GM12878 (cell line): ENCODE measurements around the gene TRABD. TPM values are rescaled to one million over a fixed set of nuclear protein-coding genes. Genes with fewer than 3 reads are reported as not detected.

Experiments used
- ATAC-seq: fragments of 200-7000 bp; cut with Tn5 transposase; 3 replicates; pipeline ENCODE4 v1.9.1; 2020; ENCODE audit warnings: mild to moderate bottlenecking, moderate library complexity
- BruUV-seq: library from RNA; stranded (reverse); fragments of 400-500 nt; replicated peaks from 2 replicates; lab custom pipeline; 2021; lab: Mats Ljungman, UMichigan
- CTCF ChIA-PET: fragments of 300-600 bp; sonication (Branson Sonifier 250); formaldehyde crosslinking; extraction: SDS; loops from one replicate; lab custom pipeline; 2021; ENCODE audit warnings: inconsistent platforms; lab: Yijun Ruan, JAX
- POLR2A ChIA-PET: fragments of 350-600 bp; formaldehyde crosslinking; extraction: SDS; loops from one replicate; lab custom pipeline; 2021; ENCODE audit warnings: inconsistent platforms; lab: Charles Lee
- RAD21 ChIA-PET: fragments of 300-600 bp; sonication (Branson Sonifier 250); formaldehyde crosslinking; loops from one replicate; lab custom pipeline; 2023; ENCODE audit warnings: antibody characterized with exemption; ENCODE audit not compliant: unreplicated experiment; lab: Charles Lee
- SMC1A ChIA-PET: fragments of 300-600 bp; sonication (Branson Sonifier 250); formaldehyde crosslinking; loops from one replicate; lab custom pipeline; 2023; ENCODE audit not compliant: unreplicated experiment, uncharacterized antibody; lab: Charles Lee
- DNase-seq: peaks from one replicate; pipeline ENCODE4 v3.0.0-alpha.2; 2011; ENCODE audit warnings: low read depth, low spot score
- FAIRE-seq: peaks from 3 replicates; lab custom pipeline; 2011; peaks lifted over from hg19 to GRCh38; lab: Jason Lieb, UNC
- H2AFZ ChIP-seq: 2 replicates; pipeline ENCODE4 v1.6.0; 2011; ENCODE audit warnings: low read depth, low read length, control low read depth; ENCODE audit not compliant: control insufficient read depth
- H3K27ac ChIP-seq: 2 replicates; pipeline ENCODE4 v1.5.1; 2011; ENCODE audit warnings: control low read depth; ENCODE audit not compliant: control insufficient read depth, insufficient read depth
- H3K27me3 ChIP-seq, 2 experiments: replicated peaks in 1 of 2; 2 replicates each; pipeline versions ENCODE4 v1.6.0 to v1.6.1; 2011; ENCODE audit warnings: low read length in 1 of 2; ENCODE audit not compliant: control insufficient read depth in 2 of 2, insufficient read depth in 2 of 2
- H3K36me3 ChIP-seq, 2 experiments: 2 replicates each; pipeline ENCODE4 v1.5.1; 2011; ENCODE audit warnings: low read length in 1 of 2; ENCODE audit not compliant: control insufficient read depth in 2 of 2, insufficient read depth in 2 of 2
- H3K4me1 ChIP-seq: 2 replicates; pipeline ENCODE4 v1.6.1; 2011; ENCODE audit warnings: mild to moderate bottlenecking, low read length, moderate library complexity, mixed read lengths; ENCODE audit not compliant: control insufficient read depth, insufficient read depth
- H3K4me2 ChIP-seq: 2 replicates; pipeline ENCODE4 v1.6.0; 2011; ENCODE audit warnings: control low read depth; ENCODE audit not compliant: control insufficient read depth, insufficient read depth
- H3K4me3 ChIP-seq: fragments of 200-600 bp; sonication (generic); 2 replicates; pipeline ENCODE4 v1.5.1; 2016
- H3K79me2 ChIP-seq: 2 replicates; pipeline ENCODE4 v1.6.0; 2011; ENCODE audit warnings: low read length; ENCODE audit not compliant: control insufficient read depth, insufficient read depth
- H3K9ac ChIP-seq: 2 replicates; pipeline ENCODE4 v1.8.0; 2011; ENCODE audit warnings: low read length, control low read depth, mixed read lengths; ENCODE audit not compliant: control insufficient read depth, insufficient read depth
- H3K9me3 ChIP-seq: replicated peaks from 3 replicates; pipeline ENCODE4 v1.5.1; 2011; ENCODE audit warnings: mild to moderate bottlenecking, low read length; ENCODE audit not compliant: control insufficient read depth, insufficient read depth
- H4K20me1 ChIP-seq: 2 replicates; pipeline ENCODE4 v1.6.0; 2011; ENCODE audit not compliant: control insufficient read depth, insufficient read depth
- BACH1 ChIP-seq: fragments of 450-650 bp; IDR thresholded peaks from 2 replicates; pipeline ENCODE4 v1.6.1; 2017; ENCODE audit warnings: mild to moderate bottlenecking, borderline replicate concordance
- CHD2 ChIP-seq: IDR thresholded peaks from 2 replicates; pipeline ENCODE4 v1.6.1; 2011; ENCODE audit warnings: low read depth, low read length, improper control_type of control experiment, borderline replicate concordance
- FOXM1 ChIP-seq: IDR thresholded peaks from 2 replicates; pipeline ENCODE4 v1.6.1; 2012; ENCODE audit warnings: low read depth, mild to moderate bottlenecking, inconsistent platforms, low read length, moderate library complexity
- HDAC6 ChIP-seq: fragments of 200-600 bp; sonication (generic); IDR thresholded peaks from one replicate; pipeline ENCODE4 v1.8.0; 2017; ENCODE audit warnings: antibody characterized with exemption; ENCODE audit not compliant: unreplicated experiment
- IKZF1 ChIP-seq: fragments of 450-650 bp; conservative IDR thresholded peaks from 2 replicates; pipeline ENCODE4 v1.6.1; 2017; ENCODE audit warnings: antibody characterized with exemption, mild to moderate bottlenecking
- IKZF2 ChIP-seq, 2 experiments: fragments of 450-650 bp; IDR thresholded peaks; 2 replicates each; pipeline ENCODE4 v1.6.1; 2017; ENCODE audit warnings: mild to moderate bottlenecking in 2 of 2, moderate library complexity in 2 of 2
- MTA3 ChIP-seq: IDR thresholded peaks from 2 replicates; pipeline ENCODE4 v1.6.1; 2012; ENCODE audit warnings: low read length, inconsistent platforms, borderline replicate concordance
- PAX8 ChIP-seq: fragments of 450-650 bp; IDR thresholded peaks from 2 replicates; pipeline ENCODE4 v1.6.1; 2017; ENCODE audit warnings: mild to moderate bottlenecking, moderate library complexity
- POU2F2 ChIP-seq: IDR thresholded peaks from 3 replicates; pipeline ENCODE4 v1.6.1; 2011; ENCODE audit warnings: low read depth, mild to moderate bottlenecking, low read length, borderline replicate concordance
- RBBP5 ChIP-seq: fragments of 200-600 bp; sonication (generic); conservative IDR thresholded peaks from 2 replicates; pipeline ENCODE4 v1.6.1; 2016
- RFX5 ChIP-seq: IDR thresholded peaks from 2 replicates; pipeline ENCODE4 v1.6.1; 2011; ENCODE audit warnings: low read depth, low read length, improper control_type of control experiment
- SIX5 ChIP-seq: IDR thresholded peaks from 2 replicates; pipeline ENCODE4 v1.6.1; 2011; ENCODE audit warnings: mild to moderate bottlenecking, low read depth, low read length, moderate library complexity; ENCODE audit not compliant: severe bottlenecking
- SP1 ChIP-seq: IDR thresholded peaks from one replicate; pipeline ENCODE4 v1.6.1; 2011; ENCODE audit warnings: low read depth, low read length
- SREBF1 ChIP-seq: IDR thresholded peaks from 2 replicates; pipeline ENCODE4 v1.6.1; 2012; ENCODE audit warnings: mild to moderate bottlenecking, low read length
- SREBF2 ChIP-seq: IDR thresholded peaks from 2 replicates; pipeline ENCODE4 v1.6.1; 2012; ENCODE audit warnings: mild to moderate bottlenecking, low read length
- STAT3 ChIP-seq: IDR thresholded peaks from 2 replicates; pipeline ENCODE4 v1.6.1; 2011; ENCODE audit warnings: low read depth, low read length, improper control_type of control experiment
- TCF3 ChIP-seq: IDR thresholded peaks from 2 replicates; pipeline ENCODE4 v1.6.1; 2012; ENCODE audit warnings: low read depth, mild to moderate bottlenecking, low read length, borderline replicate concordance; ENCODE audit not compliant: insufficient read depth
- WGBS: methylation state at CpG from one replicate; pipeline ENCODE4 v1.1.6; 2016; ENCODE audit warnings: low lambda C conversion rate; ENCODE audit not compliant: insufficient replicate concordance, insufficient coverage; ENCODE audit errors: missing lambda C conversion rate; 5-methylcytosine and 5-hydroxymethylcytosine counted together
- in situ Hi-C: fragments of 300-500 bp; cut with MboI; formaldehyde crosslinking; loops from 9 replicates; pipeline ENCODE4 v1.14.3; 2018; ENCODE audit warnings: mixed read lengths
- intact Hi-C: fragments of 100-400 bp; cut with micrococcal nuclease; formaldehyde crosslinking; loops from one replicate; pipeline ENCODE4 v1.14.2; 2022; ENCODE audit not compliant: unreplicated experiment
- polyA plus RNA-seq, 11 experiments: library from polyadenylated mRNA; depleted of rRNA in 4 of 11; unstranded in 6 of 11; stranded (reverse) in 5 of 11; fragments of >200 nt; fragmentation: Nextera tagmentation in 4 of 11; fragmentation: Illumina TruSeq in 1 of 11; extraction: Ambion mirVana in 4 of 11; extraction: Trizol in 1 of 11; gene quantifications; 1 replicate in 1 of 11; 2 replicates in 10 of 11; pipeline versions ENCODE4 v1.2.1 to v1.2.3, GENCODE V29; 2011 to 2016; ENCODE audit warnings: inconsistent platforms in 2 of 11, missing spikeins in 2 of 11, low read depth in 1 of 11
- total RNA-seq, 4 experiments: library from RNA; depleted of rRNA in 3 of 4; stranded (reverse); fragments of >200 nt in 3 of 4; fragmentation: Illumina TruSeq in 1 of 4; extraction: Trizol in 1 of 4; gene quantifications; 2 replicates each; pipeline versions ENCODE4 v1.2.1 to v1.2.3, GENCODE V29; 2013 to 2021
- TF ChIP-seq, protein P1 (sequence below): IDR thresholded peaks from 2 replicates; pipeline ENCODE4 v1.6.1; 2012; ENCODE audit warnings: low read depth, low read length, improper control_type of control experiment
- TF ChIP-seq, protein P2 (sequence below): IDR thresholded peaks from 2 replicates; pipeline ENCODE4 v1.6.1; 2011; ENCODE audit warnings: borderline replicate concordance, low read depth, mild to moderate bottlenecking, moderate library complexity, mixed read lengths, low read length; ENCODE audit not compliant: insufficient read depth; ENCODE audit errors: extremely low read length
- TF ChIP-seq, protein P3 (sequence below): fragments of 450-650 bp; IDR thresholded peaks from 2 replicates; pipeline ENCODE4 v1.6.1; 2016; ENCODE audit warnings: mild to moderate bottlenecking, moderate library complexity, borderline replicate concordance

Gene TRABD
- total and polyA plus RNA-seq, 10 of the 15 experiments (the other 5 are each of a cell fraction or from before 2014, with no cell fraction given) = 0.43 to 116 (median 58.1) TPM

DNA sequence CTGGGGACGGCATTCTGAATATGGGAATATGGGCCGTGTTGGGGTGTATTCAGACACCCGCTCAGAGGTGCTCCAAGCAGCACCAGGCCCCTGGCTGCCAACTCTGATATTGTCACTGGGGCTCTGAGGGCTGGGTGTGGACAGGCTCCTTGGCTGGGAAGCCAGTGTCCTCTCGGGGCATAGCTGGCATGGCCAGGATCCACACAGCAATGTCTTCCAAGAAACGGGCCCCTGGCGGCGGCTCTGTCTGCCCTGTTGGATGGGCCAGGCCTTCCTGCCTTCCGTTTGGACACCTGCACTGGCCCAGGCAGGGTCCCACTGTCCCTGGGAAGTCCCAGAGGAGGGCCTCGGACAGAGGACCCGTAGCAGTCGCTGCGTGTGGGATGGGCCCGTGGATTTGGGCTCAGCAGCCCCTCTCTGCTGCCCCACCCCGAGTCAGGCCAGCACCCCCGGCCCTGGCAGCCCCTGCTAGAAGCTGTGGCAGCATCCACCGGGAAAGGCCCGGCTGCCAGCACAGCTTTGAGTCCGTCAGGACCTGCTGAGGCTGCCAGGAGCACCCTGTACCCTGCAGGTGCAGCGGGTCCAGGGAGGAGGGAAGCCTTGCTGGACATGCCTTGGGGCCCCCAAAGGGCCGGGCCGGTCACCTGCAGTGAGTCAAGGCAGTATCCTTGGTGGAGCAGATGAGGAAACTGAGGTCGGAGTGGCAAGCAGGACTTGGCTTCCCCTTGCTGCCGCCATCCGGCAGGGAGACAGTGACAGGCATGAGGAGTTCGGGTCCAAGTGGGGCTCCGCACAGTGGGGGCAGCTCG is 11.1 kb upstream of the TRABD start:
- ChIA-PET RAD21 (no interaction called here), POLR2A (no interaction called here), SMC1A (no interaction called here), CTCF (no interaction called here)
- H3K36me3 ChIP-seq = no peaks in the 10 kb centered on the region
- H3K9me3 ChIP-seq = no peaks in the 10 kb centered on the region
- no peaks in the 10 kb centered on the region for H4K20me1 ChIP-seq
- intact Hi-C loops (no loop called here), in situ Hi-C loops (no loop called here)
- no peak overlapping the region for H3K27ac ChIP-seq
- FAIRE-seq (no peak), ATAC-seq (peak; percentile 13; the same call in 1 of the 3 replicates), DNase-seq (no peak)
- BruUV-seq = no TSS peak
- H3K4me2 ChIP-seq = no peak overlapping the region
- TF ChIP-seq MTA3 (no peak), SIX5 (no peak), RBBP5 (no peak), TCF3 (no peak), POU2F2 (no peak), CHD2 (no peak), IKZF2 (IDR thresholded peaks at IDR 0.05) (no peak), SREBF2 (no peak), IKZF1 (no peak), STAT3 (no peak), RFX5 (no peak), SREBF1 (no peak), FOXM1 (no peak), SP1 (no peak), HDAC6 (no peak), PAX8 (no peak), BACH1 (no peak)
- TF ChIP-seq, protein P1, sequence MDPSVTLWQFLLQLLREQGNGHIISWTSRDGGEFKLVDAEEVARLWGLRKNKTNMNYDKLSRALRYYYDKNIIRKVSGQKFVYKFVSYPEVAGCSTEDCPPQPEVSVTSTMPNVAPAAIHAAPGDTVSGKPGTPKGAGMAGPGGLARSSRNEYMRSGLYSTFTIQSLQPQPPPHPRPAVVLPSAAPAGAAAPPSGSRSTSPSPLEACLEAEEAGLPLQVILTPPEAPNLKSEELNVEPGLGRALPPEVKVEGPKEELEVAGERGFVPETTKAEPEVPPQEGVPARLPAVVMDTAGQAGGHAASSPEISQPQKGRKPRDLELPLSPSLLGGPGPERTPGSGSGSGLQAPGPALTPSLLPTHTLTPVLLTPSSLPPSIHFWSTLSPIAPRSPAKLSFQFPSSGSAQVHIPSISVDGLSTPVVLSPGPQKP = no peak
- TF ChIP-seq, protein P2, sequence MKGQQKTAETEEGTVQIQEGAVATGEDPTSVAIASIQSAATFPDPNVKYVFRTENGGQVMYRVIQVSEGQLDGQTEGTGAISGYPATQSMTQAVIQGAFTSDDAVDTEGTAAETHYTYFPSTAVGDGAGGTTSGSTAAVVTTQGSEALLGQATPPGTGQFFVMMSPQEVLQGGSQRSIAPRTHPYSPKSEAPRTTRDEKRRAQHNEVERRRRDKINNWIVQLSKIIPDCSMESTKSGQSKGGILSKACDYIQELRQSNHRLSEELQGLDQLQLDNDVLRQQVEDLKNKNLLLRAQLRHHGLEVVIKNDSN = no peak
- TF ChIP-seq, protein P3, sequence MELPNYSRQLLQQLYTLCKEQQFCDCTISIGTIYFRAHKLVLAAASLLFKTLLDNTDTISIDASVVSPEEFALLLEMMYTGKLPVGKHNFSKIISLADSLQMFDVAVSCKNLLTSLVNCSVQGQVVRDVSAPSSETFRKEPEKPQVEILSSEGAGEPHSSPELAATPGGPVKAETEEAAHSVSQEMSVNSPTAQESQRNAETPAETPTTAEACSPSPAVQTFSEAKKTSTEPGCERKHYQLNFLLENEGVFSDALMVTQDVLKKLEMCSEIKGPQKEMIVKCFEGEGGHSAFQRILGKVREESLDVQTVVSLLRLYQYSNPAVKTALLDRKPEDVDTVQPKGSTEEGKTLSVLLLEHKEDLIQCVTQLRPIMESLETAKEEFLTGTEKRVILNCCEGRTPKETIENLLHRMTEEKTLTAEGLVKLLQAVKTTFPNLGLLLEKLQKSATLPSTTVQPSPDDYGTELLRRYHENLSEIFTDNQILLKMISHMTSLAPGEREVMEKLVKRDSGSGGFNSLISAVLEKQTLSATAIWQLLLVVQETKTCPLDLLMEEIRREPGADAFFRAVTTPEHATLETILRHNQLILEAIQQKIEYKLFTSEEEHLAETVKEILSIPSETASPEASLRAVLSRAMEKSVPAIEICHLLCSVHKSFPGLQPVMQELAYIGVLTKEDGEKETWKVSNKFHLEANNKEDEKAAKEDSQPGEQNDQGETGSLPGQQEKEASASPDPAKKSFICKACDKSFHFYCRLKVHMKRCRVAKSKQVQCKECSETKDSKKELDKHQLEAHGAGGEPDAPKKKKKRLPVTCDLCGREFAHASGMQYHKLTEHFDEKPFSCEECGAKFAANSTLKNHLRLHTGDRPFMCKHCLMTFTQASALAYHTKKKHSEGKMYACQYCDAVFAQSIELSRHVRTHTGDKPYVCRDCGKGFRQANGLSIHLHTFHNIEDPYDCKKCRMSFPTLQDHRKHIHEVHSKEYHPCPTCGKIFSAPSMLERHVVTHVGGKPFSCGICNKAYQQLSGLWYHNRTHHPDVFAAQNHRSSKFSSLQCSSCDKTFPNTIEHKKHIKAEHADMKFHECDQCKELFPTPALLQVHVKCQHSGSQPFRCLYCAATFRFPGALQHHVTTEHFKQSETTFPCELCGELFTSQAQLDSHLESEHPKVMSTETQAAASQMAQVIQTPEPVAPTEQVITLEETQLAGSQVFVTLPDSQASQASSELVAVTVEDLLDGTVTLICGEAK = no peak
- no peak overlapping the region for H3K4me3 ChIP-seq
- no peak overlapping the region for H3K9ac ChIP-seq
- no peaks in the 10 kb centered on the region for H3K79me2 ChIP-seq
- peaks cover 6% of the 10 kb centered on the region for H3K4me1 ChIP-seq
- 49% methylated on average over 26 of the region's 27 CpGs for WGBS
- no peak overlapping the region for H2AFZ ChIP-seq
- H3K27me3 ChIP-seq = no peaks in the 10 kb centered on the region
